GM12878 (cell line): ENCODE results near the gene CGGBP1. TPM values are rescaled to one million over a fixed set of nuclear protein-coding genes. Genes with fewer than 3 reads are reported as not detected.

Experiments
- ATAC-seq: fragments of 200-7000 bp; cut with Tn5 transposase; 3 replicates; pipeline ENCODE4 v1.9.1; 2020; ENCODE audit warnings: mild to moderate bottlenecking, moderate library complexity
- BruUV-seq: library from RNA; stranded (reverse); fragments of 400-500 nt; replicated peaks from 2 replicates; lab custom pipeline; 2021; lab: Mats Ljungman, UMichigan
- CTCF ChIA-PET: fragments of 300-600 bp; sonication (Branson Sonifier 250); formaldehyde crosslinking; extraction: SDS; loops from one replicate; lab custom pipeline; 2021; ENCODE audit warnings: inconsistent platforms; lab: Yijun Ruan, JAX
- POLR2A ChIA-PET: fragments of 350-600 bp; formaldehyde crosslinking; extraction: SDS; loops from one replicate; lab custom pipeline; 2021; ENCODE audit warnings: inconsistent platforms; lab: Charles Lee
- RAD21 ChIA-PET: fragments of 300-600 bp; sonication (Branson Sonifier 250); formaldehyde crosslinking; loops from one replicate; lab custom pipeline; 2023; ENCODE audit warnings: antibody characterized with exemption; ENCODE audit not compliant: unreplicated experiment; lab: Charles Lee
- SMC1A ChIA-PET: fragments of 300-600 bp; sonication (Branson Sonifier 250); formaldehyde crosslinking; loops from one replicate; lab custom pipeline; 2023; ENCODE audit not compliant: unreplicated experiment, uncharacterized antibody; lab: Charles Lee
- DNase-seq: peaks from one replicate; pipeline ENCODE4 v3.0.0-alpha.2; 2011; ENCODE audit warnings: low read depth, low spot score
- FAIRE-seq: peaks from 3 replicates; lab custom pipeline; 2011; peaks lifted over from hg19 to GRCh38; lab: Jason Lieb, UNC
- H2AFZ ChIP-seq: 2 replicates; pipeline ENCODE4 v1.6.0; 2011; ENCODE audit warnings: low read depth, low read length, control low read depth; ENCODE audit not compliant: control insufficient read depth
- H3K27ac ChIP-seq: 2 replicates; pipeline ENCODE4 v1.5.1; 2011; ENCODE audit warnings: control low read depth; ENCODE audit not compliant: control insufficient read depth, insufficient read depth
- H3K27me3 ChIP-seq, 2 experiments: replicated peaks in 1 of 2; 2 replicates each; pipeline versions ENCODE4 v1.6.0 to v1.6.1; 2011; ENCODE audit warnings: low read length in 1 of 2; ENCODE audit not compliant: control insufficient read depth in 2 of 2, insufficient read depth in 2 of 2
- H3K36me3 ChIP-seq, 2 experiments: 2 replicates each; pipeline ENCODE4 v1.5.1; 2011; ENCODE audit warnings: low read length in 1 of 2; ENCODE audit not compliant: control insufficient read depth in 2 of 2, insufficient read depth in 2 of 2
- H3K4me1 ChIP-seq: 2 replicates; pipeline ENCODE4 v1.6.1; 2011; ENCODE audit warnings: mild to moderate bottlenecking, low read length, moderate library complexity, mixed read lengths; ENCODE audit not compliant: control insufficient read depth, insufficient read depth
- H3K4me2 ChIP-seq: 2 replicates; pipeline ENCODE4 v1.6.0; 2011; ENCODE audit warnings: control low read depth; ENCODE audit not compliant: control insufficient read depth, insufficient read depth
- H3K4me3 ChIP-seq: fragments of 200-600 bp; sonication (generic); 2 replicates; pipeline ENCODE4 v1.5.1; 2016
- H3K79me2 ChIP-seq: 2 replicates; pipeline ENCODE4 v1.6.0; 2011; ENCODE audit warnings: low read length; ENCODE audit not compliant: control insufficient read depth, insufficient read depth
- H3K9ac ChIP-seq: 2 replicates; pipeline ENCODE4 v1.8.0; 2011; ENCODE audit warnings: low read length, control low read depth, mixed read lengths; ENCODE audit not compliant: control insufficient read depth, insufficient read depth
- H3K9me3 ChIP-seq: replicated peaks from 3 replicates; pipeline ENCODE4 v1.5.1; 2011; ENCODE audit warnings: mild to moderate bottlenecking, low read length; ENCODE audit not compliant: control insufficient read depth, insufficient read depth
- H4K20me1 ChIP-seq: 2 replicates; pipeline ENCODE4 v1.6.0; 2011; ENCODE audit not compliant: control insufficient read depth, insufficient read depth
- ATF3 ChIP-seq: IDR thresholded peaks from 2 replicates; pipeline ENCODE4 v1.6.1; 2011; ENCODE audit warnings: low read depth, mild to moderate bottlenecking, low read length, moderate library complexity, borderline replicate concordance; ENCODE audit errors: extremely low read depth
- CEBPZ ChIP-seq: fragments of 150-350 bp; IDR thresholded peaks from 2 replicates; pipeline ENCODE4 v1.6.1; 2016; ENCODE audit warnings: low read depth, low read length
- CHD1 ChIP-seq: IDR thresholded peaks from 2 replicates; pipeline ENCODE4 v1.6.1; 2012; ENCODE audit warnings: low read depth, low read length, improper control_type of control experiment
- HDGF ChIP-seq: fragments of 450-650 bp; IDR thresholded peaks from 2 replicates; pipeline ENCODE4 v1.6.1; 2016; ENCODE audit warnings: antibody characterized with exemption
- KDM1A ChIP-seq: fragments of 200-600 bp; sonication (generic); IDR thresholded peaks from 2 replicates; pipeline ENCODE4 v1.6.1; 2016; ENCODE audit warnings: borderline replicate concordance
- MEF2A ChIP-seq: IDR thresholded peaks from 2 replicates; pipeline ENCODE4 v1.6.1; 2011; ENCODE audit warnings: low read depth, mild to moderate bottlenecking, low read length, moderate library complexity; ENCODE audit not compliant: insufficient read depth
- NFYB ChIP-seq: IDR thresholded peaks from 2 replicates; pipeline ENCODE4 v1.6.1; 2011; ENCODE audit warnings: low read depth, mild to moderate bottlenecking, low read length, improper control_type of control experiment, moderate library complexity; ENCODE audit not compliant: insufficient read depth
- PAX8 ChIP-seq: fragments of 450-650 bp; IDR thresholded peaks from 2 replicates; pipeline ENCODE4 v1.6.1; 2017; ENCODE audit warnings: mild to moderate bottlenecking, moderate library complexity
- ZNF592 ChIP-seq: fragments of 450-650 bp; IDR thresholded peaks from 2 replicates; pipeline ENCODE4 v1.6.1; 2017; ENCODE audit warnings: mild to moderate bottlenecking, moderate library complexity
- WGBS: methylation state at CpG from one replicate; pipeline ENCODE4 v1.1.6; 2016; ENCODE audit warnings: low lambda C conversion rate; ENCODE audit not compliant: insufficient replicate concordance, insufficient coverage; ENCODE audit errors: missing lambda C conversion rate; 5-methylcytosine and 5-hydroxymethylcytosine counted together
- in situ Hi-C: fragments of 300-500 bp; cut with MboI; formaldehyde crosslinking; loops from 9 replicates; pipeline ENCODE4 v1.14.3; 2018; ENCODE audit warnings: mixed read lengths
- intact Hi-C: fragments of 100-400 bp; cut with micrococcal nuclease; formaldehyde crosslinking; loops from one replicate; pipeline ENCODE4 v1.14.2; 2022; ENCODE audit not compliant: unreplicated experiment
- polyA plus RNA-seq, 11 experiments: library from polyadenylated mRNA; depleted of rRNA in 4 of 11; unstranded in 6 of 11; stranded (reverse) in 5 of 11; fragments of >200 nt; fragmentation: Nextera tagmentation in 4 of 11; fragmentation: Illumina TruSeq in 1 of 11; extraction: Ambion mirVana in 4 of 11; extraction: Trizol in 1 of 11; gene quantifications; 1 replicate in 1 of 11; 2 replicates in 10 of 11; pipeline versions ENCODE4 v1.2.1 to v1.2.3, GENCODE V29; 2011 to 2016; ENCODE audit warnings: inconsistent platforms in 2 of 11, missing spikeins in 2 of 11, low read depth in 1 of 11
- total RNA-seq, 4 experiments: library from RNA; depleted of rRNA in 3 of 4; stranded (reverse); fragments of >200 nt in 3 of 4; fragmentation: Illumina TruSeq in 1 of 4; extraction: Trizol in 1 of 4; gene quantifications; 2 replicates each; pipeline versions ENCODE4 v1.2.1 to v1.2.3, GENCODE V29; 2013 to 2021

The CGGBP1 gene
- total and polyA plus RNA-seq, 10 of the 15 experiments (the other 5 are each of a cell fraction or from before 2014, with no cell fraction given), result 27.8 to 75.8 (median 50.4) TPM

GRCh38 chr3:88038566-88038965, 20.2 kb downstream of the CGGBP1 start:
- POLR2A ChIA-PET, result no interaction called here
- no peaks in the 10 kb centered on the region for H3K79me2 ChIP-seq
- intact Hi-C loops (no loop called here), in situ Hi-C loops (no loop called here)
- H4K20me1 ChIP-seq, result no peaks in the 10 kb centered on the region
- no peaks in the 10 kb centered on the region; the same call in 2 of the 3 replicates for H3K9me3 ChIP-seq
- H3K27ac ChIP-seq, result no peak overlapping the region
- no peaks in the 10 kb centered on the region for H3K4me1 ChIP-seq
- no peak overlapping the region for H3K9ac ChIP-seq
- 0% methylated on average over 2 of the region's 2 CpGs for WGBS
- TF ChIP-seq KDM1A (no peak), CHD1 (no peak), CEBPZ (no peak), ATF3 (no peak), ZNF592 (no peak), NFYB (no peak), MEF2A (no peak), PAX8 (no peak), HDGF (no peak)
- no peak overlapping the region for H2AFZ ChIP-seq
- H3K36me3 ChIP-seq, result no peaks in the 10 kb centered on the region
- H3K4me3 ChIP-seq, result no peak overlapping the region
- H3K27me3 ChIP-seq, result no peaks in the 10 kb centered on the region
- CTCF ChIA-PET, result no interaction called here
- FAIRE-seq (no peak), ATAC-seq (no peak), DNase-seq (no peak)
- RAD21 ChIA-PET, result interaction anchor here (0.7 kb wide), 1 partner anchor 18 kb away, joined by 3 read pairs; no protein-coding TSS in a partner anchor
- H3K4me2 ChIP-seq, result no peak overlapping the region
- no TSS peak for BruUV-seq
- SMC1A ChIA-PET, result interaction anchor here (0.9 kb wide), 1 partner anchor 13 kb away, joined by 3 read pairs; no protein-coding TSS in a partner anchor
